ENCODE results near the gene SPP1.

SPP1 gene

DNA sequence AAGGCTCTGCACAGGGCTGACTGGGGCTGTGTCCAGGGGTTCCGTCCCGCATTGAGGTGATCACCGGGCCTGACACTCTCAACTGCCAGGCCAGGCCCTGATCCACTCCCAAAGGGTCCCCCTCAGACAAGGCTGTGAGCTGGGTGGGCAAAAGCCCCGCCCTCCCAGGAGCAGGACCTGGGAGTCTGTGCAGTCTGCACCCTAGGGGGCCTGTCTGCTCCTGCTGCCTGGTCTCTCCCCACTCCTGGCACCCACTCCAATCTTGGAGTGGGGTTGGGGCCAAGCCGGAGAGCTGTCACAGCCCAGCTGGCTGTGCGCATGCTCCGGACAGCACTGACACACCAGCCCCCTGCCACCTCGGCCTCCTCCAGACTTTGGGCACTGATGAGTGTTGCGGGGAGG, 9.4 kb upstream of the SPP1 start:
- CTCF ChIA-PET: no interaction called here
- H3K4me3 ChIP-seq (ENCODE audit: low read depth, low read length): no peak overlapping the region
- H3K4me1 ChIP-seq (ENCODE audit: control insufficient read depth, insufficient read depth, low read length): no peaks in the 10 kb centered on the region; the same call in 1 of the 2 replicates
- no peak overlapping the region for H3K27ac ChIP-seq (ENCODE audit: extremely low read depth, low read depth, low read length)
- H3K36me3 ChIP-seq (ENCODE audit: control insufficient read depth in 2 of 2, insufficient read depth in 1 of 2, low read length in 2 of 2): no peaks in the 10 kb centered on the region
- no peaks in the 10 kb centered on the region for H3K9me3 ChIP-seq (ENCODE audit: control insufficient read depth, insufficient read depth, low read depth, low read length)
- POLR2A ChIA-PET: no interaction called here
- TF ChIP-seq ZNF175 (tag by site-specific recombination; IDR thresholded peaks at IDR 0.05) (no peak), ZNF677 (tag by site-specific recombination; IDR thresholded peaks at IDR 0.05) (no peak), ZBTB20 (tag by site-specific recombination; IDR thresholded peaks at IDR 0.05) (no peak), KLF7 (tag by site-specific recombination; IDR thresholded peaks at IDR 0.05; ENCODE audit: borderline replicate concordance) (no peak), ZNF214 (tag by site-specific recombination; IDR thresholded peaks at IDR 0.05; ENCODE audit: borderline replicate concordance) (no peak), ZNF707 (tag by site-specific recombination; IDR thresholded peaks at IDR 0.05) (no peak), ZNF555 (tag by site-specific recombination; conservative IDR thresholded peaks at IDR 0.05) (no peak), ZNF292 (tag by site-specific recombination; IDR thresholded peaks at IDR 0.05; ENCODE audit: borderline replicate concordance, low read depth) (no peak), TRIM28 (IDR thresholded peaks at IDR 0.05; ENCODE audit: borderline replicate concordance, low read length) (no peak), ZNF837 (tag by site-specific recombination; IDR thresholded peaks at IDR 0.05) (no peak), ZNF266 (tag by site-specific recombination; IDR thresholded peaks at IDR 0.05; ENCODE audit: low read depth) (no peak), ZNF302 (tag by site-specific recombination; IDR thresholded peaks at IDR 0.05; ENCODE audit: low read depth) (no peak), KLF8 (tag by site-specific recombination; IDR thresholded peaks at IDR 0.05) (no peak)
- TF ChIP-seq, protein P1, sequence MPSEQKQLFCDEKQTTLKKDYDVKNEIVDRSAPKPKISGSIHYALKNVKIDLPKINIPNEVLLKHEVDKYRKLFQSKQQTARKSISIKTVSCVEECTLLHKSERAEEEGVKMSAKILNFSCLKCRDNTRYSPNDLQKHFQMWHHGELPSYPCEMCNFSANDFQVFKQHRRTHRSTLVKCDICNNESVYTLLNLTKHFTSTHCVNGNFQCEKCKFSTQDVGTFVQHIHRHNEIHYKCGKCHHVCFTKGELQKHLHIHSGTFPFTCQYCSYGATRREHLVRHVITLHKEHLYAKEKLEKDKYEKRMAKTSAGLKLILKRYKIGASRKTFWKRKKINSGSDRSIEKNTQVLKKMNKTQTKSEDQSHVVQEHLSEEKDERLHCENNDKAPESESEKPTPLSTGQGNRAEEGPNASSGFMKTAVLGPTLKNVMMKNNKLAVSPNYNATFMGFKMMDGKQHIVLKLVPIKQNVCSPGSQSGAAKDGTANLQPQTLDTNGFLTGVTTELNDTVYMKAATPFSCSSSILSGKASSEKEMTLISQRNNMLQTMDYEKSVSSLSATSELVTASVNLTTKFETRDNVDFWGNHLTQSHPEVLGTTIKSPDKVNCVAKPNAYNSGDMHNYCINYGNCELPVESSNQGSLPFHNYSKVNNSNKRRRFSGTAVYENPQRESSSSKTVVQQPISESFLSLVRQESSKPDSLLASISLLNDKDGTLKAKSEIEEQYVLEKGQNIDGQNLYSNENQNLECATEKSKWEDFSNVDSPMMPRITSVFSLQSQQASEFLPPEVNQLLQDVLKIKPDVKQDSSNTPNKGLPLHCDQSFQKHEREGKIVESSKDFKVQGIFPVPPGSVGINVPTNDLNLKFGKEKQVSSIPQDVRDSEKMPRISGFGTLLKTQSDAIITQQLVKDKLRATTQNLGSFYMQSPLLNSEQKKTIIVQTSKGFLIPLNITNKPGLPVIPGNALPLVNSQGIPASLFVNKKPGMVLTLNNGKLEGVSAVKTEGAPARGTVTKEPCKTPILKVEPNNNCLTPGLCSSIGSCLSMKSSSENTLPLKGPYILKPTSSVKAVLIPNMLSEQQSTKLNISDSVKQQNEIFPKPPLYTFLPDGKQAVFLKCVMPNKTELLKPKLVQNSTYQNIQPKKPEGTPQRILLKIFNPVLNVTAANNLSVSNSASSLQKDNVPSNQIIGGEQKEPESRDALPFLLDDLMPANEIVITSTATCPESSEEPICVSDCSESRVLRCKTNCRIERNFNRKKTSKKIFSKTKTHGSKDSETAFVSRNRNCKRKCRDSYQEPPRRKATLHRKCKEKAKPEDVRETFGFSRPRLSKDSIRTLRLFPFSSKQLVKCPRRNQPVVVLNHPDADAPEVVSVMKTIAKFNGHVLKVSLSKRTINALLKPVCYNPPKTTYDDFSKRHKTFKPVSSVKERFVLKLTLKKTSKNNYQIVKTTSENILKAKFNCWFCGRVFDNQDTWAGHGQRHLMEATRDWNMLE (tag by site-specific recombination; conservative IDR thresholded peaks at IDR 0.05; ENCODE audit: low read depth): no peak
- TF ChIP-seq, protein P2, sequence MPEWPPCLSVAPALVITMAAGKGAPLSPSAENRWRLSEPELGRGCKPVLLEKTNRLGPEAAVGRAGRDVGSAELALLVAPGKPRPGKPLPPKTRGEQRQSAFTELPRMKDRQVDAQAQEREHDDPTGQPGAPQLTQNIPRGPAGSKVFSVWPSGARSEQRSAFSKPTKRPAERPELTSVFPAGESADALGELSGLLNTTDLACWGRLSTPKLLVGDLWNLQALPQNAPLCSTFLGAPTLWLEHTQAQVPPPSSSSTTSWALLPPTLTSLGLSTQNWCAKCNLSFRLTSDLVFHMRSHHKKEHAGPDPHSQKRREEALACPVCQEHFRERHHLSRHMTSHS (tag by site-specific recombination; IDR thresholded peaks at IDR 0.05): no peak
- TF ChIP-seq, protein P3, sequence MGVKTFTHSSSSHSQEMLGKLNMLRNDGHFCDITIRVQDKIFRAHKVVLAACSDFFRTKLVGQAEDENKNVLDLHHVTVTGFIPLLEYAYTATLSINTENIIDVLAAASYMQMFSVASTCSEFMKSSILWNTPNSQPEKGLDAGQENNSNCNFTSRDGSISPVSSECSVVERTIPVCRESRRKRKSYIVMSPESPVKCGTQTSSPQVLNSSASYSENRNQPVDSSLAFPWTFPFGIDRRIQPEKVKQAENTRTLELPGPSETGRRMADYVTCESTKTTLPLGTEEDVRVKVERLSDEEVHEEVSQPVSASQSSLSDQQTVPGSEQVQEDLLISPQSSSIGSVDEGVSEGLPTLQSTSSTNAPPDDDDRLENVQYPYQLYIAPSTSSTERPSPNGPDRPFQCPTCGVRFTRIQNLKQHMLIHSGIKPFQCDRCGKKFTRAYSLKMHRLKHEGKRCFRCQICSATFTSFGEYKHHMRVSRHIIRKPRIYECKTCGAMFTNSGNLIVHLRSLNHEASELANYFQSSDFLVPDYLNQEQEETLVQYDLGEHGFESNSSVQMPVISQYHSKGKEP (tag by site-specific recombination; IDR thresholded peaks at IDR 0.05): no peak
- TF ChIP-seq, protein P4, sequence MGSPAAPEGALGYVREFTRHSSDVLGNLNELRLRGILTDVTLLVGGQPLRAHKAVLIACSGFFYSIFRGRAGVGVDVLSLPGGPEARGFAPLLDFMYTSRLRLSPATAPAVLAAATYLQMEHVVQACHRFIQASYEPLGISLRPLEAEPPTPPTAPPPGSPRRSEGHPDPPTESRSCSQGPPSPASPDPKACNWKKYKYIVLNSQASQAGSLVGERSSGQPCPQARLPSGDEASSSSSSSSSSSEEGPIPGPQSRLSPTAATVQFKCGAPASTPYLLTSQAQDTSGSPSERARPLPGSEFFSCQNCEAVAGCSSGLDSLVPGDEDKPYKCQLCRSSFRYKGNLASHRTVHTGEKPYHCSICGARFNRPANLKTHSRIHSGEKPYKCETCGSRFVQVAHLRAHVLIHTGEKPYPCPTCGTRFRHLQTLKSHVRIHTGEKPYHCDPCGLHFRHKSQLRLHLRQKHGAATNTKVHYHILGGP (tag by site-specific recombination; IDR thresholded peaks at IDR 0.05): no peak
- TF ChIP-seq, protein P5, sequence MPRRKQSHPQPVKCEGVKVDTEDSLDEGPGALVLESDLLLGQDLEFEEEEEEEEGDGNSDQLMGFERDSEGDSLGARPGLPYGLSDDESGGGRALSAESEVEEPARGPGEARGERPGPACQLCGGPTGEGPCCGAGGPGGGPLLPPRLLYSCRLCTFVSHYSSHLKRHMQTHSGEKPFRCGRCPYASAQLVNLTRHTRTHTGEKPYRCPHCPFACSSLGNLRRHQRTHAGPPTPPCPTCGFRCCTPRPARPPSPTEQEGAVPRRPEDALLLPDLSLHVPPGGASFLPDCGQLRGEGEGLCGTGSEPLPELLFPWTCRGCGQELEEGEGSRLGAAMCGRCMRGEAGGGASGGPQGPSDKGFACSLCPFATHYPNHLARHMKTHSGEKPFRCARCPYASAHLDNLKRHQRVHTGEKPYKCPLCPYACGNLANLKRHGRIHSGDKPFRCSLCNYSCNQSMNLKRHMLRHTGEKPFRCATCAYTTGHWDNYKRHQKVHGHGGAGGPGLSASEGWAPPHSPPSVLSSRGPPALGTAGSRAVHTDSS (tag by site-specific recombination; IDR thresholded peaks at IDR 0.05): no peak
